ENCODE measurements around the gene CAMK4. TPM values are rescaled to one million over a fixed set of nuclear protein-coding genes. Genes with fewer than 3 reads are reported as not detected.

CAMK4 gene
- total and polyA plus RNA-seq, 4 donors = 0.27 to 1.4 (median 1.2) TPM

GRCh38 chr5:111229221-111229835, 5.1 kb downstream of the CAMK4 start:
- Histone ChIP-seq H3K4me3 (ENCODE audit: low read depth in 1 of 3, low read length in 3 of 3) (no peak overlapping the region), H3K4me1 (ENCODE audit: control insufficient read depth in 4 of 4, insufficient read depth in 4 of 4, low read length in 3 of 4) (peaks cover 0 to 3% (median 3%) of the 10 kb centered on the region in 4 donors), H3K27me3 (ENCODE audit: control insufficient read depth in 4 of 4, insufficient read depth in 4 of 4, low read length in 3 of 4) (peaks cover 0 to 11% (median 5%) of the 10 kb centered on the region in 4 donors), H3K27ac (ENCODE audit: low read depth in 1 of 2, low read length in 2 of 2) (no peak overlapping the region), H3K36me3 (ENCODE audit: control insufficient read depth in 4 of 4, insufficient read depth in 3 of 4, low read depth in 1 of 4, low read length in 3 of 4) (no peaks in the 10 kb centered on the region), H3K9ac (ENCODE audit: low read depth in 1 of 2, low read length in 2 of 2) (no peak overlapping the region), H3K9me3 (ENCODE audit: control insufficient read depth in 4 of 4, low read length in 3 of 4) (no peaks in the 10 kb centered on the region)
- DNase-seq (ENCODE audit: low spot score) = no peak
- TF ChIP-seq, protein P1, sequence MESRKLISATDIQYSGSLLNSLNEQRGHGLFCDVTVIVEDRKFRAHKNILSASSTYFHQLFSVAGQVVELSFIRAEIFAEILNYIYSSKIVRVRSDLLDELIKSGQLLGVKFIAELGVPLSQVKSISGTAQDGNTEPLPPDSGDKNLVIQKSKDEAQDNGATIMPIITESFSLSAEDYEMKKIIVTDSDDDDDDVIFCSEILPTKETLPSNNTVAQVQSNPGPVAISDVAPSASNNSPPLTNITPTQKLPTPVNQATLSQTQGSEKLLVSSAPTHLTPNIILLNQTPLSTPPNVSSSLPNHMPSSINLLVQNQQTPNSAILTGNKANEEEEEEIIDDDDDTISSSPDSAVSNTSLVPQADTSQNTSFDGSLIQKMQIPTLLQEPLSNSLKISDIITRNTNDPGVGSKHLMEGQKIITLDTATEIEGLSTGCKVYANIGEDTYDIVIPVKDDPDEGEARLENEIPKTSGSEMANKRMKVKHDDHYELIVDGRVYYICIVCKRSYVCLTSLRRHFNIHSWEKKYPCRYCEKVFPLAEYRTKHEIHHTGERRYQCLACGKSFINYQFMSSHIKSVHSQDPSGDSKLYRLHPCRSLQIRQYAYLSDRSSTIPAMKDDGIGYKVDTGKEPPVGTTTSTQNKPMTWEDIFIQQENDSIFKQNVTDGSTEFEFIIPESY (IDR thresholded peaks at IDR 0.05) = no peak
- TF ChIP-seq RXRA (IDR thresholded peaks at IDR 0.05) (no peak), RAD21 (IDR thresholded peaks at IDR 0.05) (no peak), CTCF (IDR thresholded peaks at IDR 0.05; ENCODE audit: low read depth, low read length, missing input control) (no peak), EGR1 (IDR thresholded peaks at IDR 0.05; ENCODE audit: low read depth in 2 of 2) (no peak), GABPA (IDR thresholded peaks at IDR 0.05 in 1 of 2, conservative IDR thresholded peaks at IDR 0.05 in 1 of 2) (no peak), NR2F2 (IDR thresholded peaks at IDR 0.05) (no peak), FOXA1 (IDR thresholded peaks at IDR 0.05) (no peak), YY1 (IDR thresholded peaks at IDR 0.05) (no peak), FOXA2 (IDR thresholded peaks at IDR 0.05) (no peak), SP1 (IDR thresholded peaks at IDR 0.05) (no peak)
- TF ChIP-seq, protein P2, sequence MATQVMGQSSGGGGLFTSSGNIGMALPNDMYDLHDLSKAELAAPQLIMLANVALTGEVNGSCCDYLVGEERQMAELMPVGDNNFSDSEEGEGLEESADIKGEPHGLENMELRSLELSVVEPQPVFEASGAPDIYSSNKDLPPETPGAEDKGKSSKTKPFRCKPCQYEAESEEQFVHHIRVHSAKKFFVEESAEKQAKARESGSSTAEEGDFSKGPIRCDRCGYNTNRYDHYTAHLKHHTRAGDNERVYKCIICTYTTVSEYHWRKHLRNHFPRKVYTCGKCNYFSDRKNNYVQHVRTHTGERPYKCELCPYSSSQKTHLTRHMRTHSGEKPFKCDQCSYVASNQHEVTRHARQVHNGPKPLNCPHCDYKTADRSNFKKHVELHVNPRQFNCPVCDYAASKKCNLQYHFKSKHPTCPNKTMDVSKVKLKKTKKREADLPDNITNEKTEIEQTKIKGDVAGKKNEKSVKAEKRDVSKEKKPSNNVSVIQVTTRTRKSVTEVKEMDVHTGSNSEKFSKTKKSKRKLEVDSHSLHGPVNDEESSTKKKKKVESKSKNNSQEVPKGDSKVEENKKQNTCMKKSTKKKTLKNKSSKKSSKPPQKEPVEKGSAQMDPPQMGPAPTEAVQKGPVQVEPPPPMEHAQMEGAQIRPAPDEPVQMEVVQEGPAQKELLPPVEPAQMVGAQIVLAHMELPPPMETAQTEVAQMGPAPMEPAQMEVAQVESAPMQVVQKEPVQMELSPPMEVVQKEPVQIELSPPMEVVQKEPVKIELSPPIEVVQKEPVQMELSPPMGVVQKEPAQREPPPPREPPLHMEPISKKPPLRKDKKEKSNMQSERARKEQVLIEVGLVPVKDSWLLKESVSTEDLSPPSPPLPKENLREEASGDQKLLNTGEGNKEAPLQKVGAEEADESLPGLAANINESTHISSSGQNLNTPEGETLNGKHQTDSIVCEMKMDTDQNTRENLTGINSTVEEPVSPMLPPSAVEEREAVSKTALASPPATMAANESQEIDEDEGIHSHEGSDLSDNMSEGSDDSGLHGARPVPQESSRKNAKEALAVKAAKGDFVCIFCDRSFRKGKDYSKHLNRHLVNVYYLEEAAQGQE (IDR thresholded peaks at IDR 0.05) = no peak
- TF ChIP-seq, protein P3, sequence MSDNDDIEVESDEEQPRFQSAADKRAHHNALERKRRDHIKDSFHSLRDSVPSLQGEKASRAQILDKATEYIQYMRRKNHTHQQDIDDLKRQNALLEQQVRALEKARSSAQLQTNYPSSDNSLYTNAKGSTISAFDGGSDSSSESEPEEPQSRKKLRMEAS (IDR thresholded peaks at IDR 0.05) = no peak
- 85% methylated on average over 5 of the region's 5 CpGs for WGBS
